ENCODE measurements around the gene UNC13C. TPM values are rescaled to one million over a fixed set of nuclear protein-coding genes. Genes with fewer than 3 reads are reported as not detected.

Gene UNC13C
- total RNA-seq, 1 donor from 2014 or later, result not detected

GRCh38 chr15:53985562-53985961 lies 7.3 kb downstream of the UNC13C start:
- TF ChIP-seq CTCF (IDR thresholded peaks at IDR 0.05) (no peak), POLR2AphosphoS5 (IDR thresholded peaks at IDR 0.05; ENCODE audit: insufficient read depth in 1 of 2, low read depth in 1 of 2) (no peak), POLR2A (IDR thresholded peaks at IDR 0.05) (no peak)
- intact Hi-C loops (cut with DNase I), result no loop called here

GRCh38 chr15:53987480-53987879 lies 9.2 kb downstream of the UNC13C start:
- Histone ChIP-seq H3K9me3 (no peaks in the 10 kb centered on the region), H3K4me3 (no peak overlapping the region), H3K27ac (no peak overlapping the region), H3K36me3 (no peaks in the 10 kb centered on the region), H3K4me1 (no peaks in the 10 kb centered on the region), H3K27me3 (no peaks in the 10 kb centered on the region)
- TF ChIP-seq POLR2A (IDR thresholded peaks at IDR 0.05) (no peak), POLR2AphosphoS5 (IDR thresholded peaks at IDR 0.05; ENCODE audit: insufficient read depth in 1 of 2, low read depth in 1 of 2) (no peak), CTCF (IDR thresholded peaks at IDR 0.05) (no peak)
- no peak for DNase-seq (ENCODE audit: extremely low spot score in 2 of 2)
- intact Hi-C loops (cut with DNase I), result no loop called here

More at GRCh38 chr15:53985562-53985961, 7.3 kb downstream of the UNC13C start:
- Histone ChIP-seq H3K27ac (no peak overlapping the region), H3K27me3 (no peaks in the 10 kb centered on the region), H3K4me3 (no peak overlapping the region), H3K9me3 (no peaks in the 10 kb centered on the region), H3K4me1 (no peaks in the 10 kb centered on the region), H3K36me3 (no peaks in the 10 kb centered on the region)
- DNase-seq (ENCODE audit: extremely low spot score in 2 of 2), result no peak

GRCh38 chr15:54007256-54007655 lies 29.0 kb downstream of the UNC13C start:
- Histone ChIP-seq H3K27ac (no peak overlapping the region), H3K4me3 (no peak overlapping the region), H3K4me1 (no peaks in the 10 kb centered on the region), H3K9me3 (no peaks in the 10 kb centered on the region), H3K27me3 (no peaks in the 10 kb centered on the region), H3K36me3 (no peaks in the 10 kb centered on the region)
- intact Hi-C loops (cut with DNase I), result no loop called here
- TF ChIP-seq POLR2A (IDR thresholded peaks at IDR 0.05) (no peak), CTCF (IDR thresholded peaks at IDR 0.05) (no peak), POLR2AphosphoS5 (IDR thresholded peaks at IDR 0.05; ENCODE audit: insufficient read depth in 1 of 2, low read depth in 1 of 2) (no peak)
- DNase-seq (ENCODE audit: extremely low spot score in 2 of 2), result no peak

GRCh38 chr15:54011656-54012055 lies 33.4 kb downstream of the UNC13C start:
- H3K36me3 ChIP-seq, result no peaks in the 10 kb centered on the region
- H3K4me1 ChIP-seq, result no peaks in the 10 kb centered on the region
- TF ChIP-seq CTCF (IDR thresholded peaks at IDR 0.05), result no peak
- no peak for TF ChIP-seq POLR2AphosphoS5 (IDR thresholded peaks at IDR 0.05; ENCODE audit: insufficient read depth in 1 of 2, low read depth in 1 of 2)
- TF ChIP-seq POLR2A (IDR thresholded peaks at IDR 0.05), result no peak
- intact Hi-C loops (cut with DNase I), result no loop called here
- no peak overlapping the region for H3K4me3 ChIP-seq
- no peaks in the 10 kb centered on the region for H3K27me3 ChIP-seq
- no peak overlapping the region for H3K27ac ChIP-seq
- DNase-seq (ENCODE audit: extremely low spot score in 2 of 2), result no peak
- H3K9me3 ChIP-seq, result no peaks in the 10 kb centered on the region

- intact Hi-C loops (cut with DNase I), result no loop called here
- Histone ChIP-seq H3K4me1 (no peaks in the 10 kb centered on the region), H3K36me3 (no peaks in the 10 kb centered on the region), H3K4me3 (no peak overlapping the region), H3K27me3 (no peaks in the 10 kb centered on the region), H3K27ac (no peak overlapping the region), H3K9me3 (no peaks in the 10 kb centered on the region)
- no peak for DNase-seq (ENCODE audit: extremely low spot score in 2 of 2)
- TF ChIP-seq POLR2AphosphoS5 (IDR thresholded peaks at IDR 0.05; ENCODE audit: insufficient read depth in 1 of 2, low read depth in 1 of 2) (no peak), CTCF (IDR thresholded peaks at IDR 0.05) (no peak), POLR2A (IDR thresholded peaks at IDR 0.05) (no peak)
Observed at GRCh38 chr15:54014067-54014655, 35.9 kb downstream of the UNC13C start.

Measured in vagina (tissue), 2 donors.